ENCODE data around the gene SORD.

- TF ChIP-seq POLR2A (IDR thresholded peaks at IDR 0.05; ENCODE audit: low read depth, low read length) (no peak), TAF1 (IDR thresholded peaks at IDR 0.05; ENCODE audit: borderline replicate concordance, low read depth, low read length) (no peak), YY1 (IDR thresholded peaks at IDR 0.05; ENCODE audit: low read depth, low read length) (no peak), ZNF384 (IDR thresholded peaks at IDR 0.05; ENCODE audit: borderline replicate concordance, low read depth, low read length) (no peak), ZSCAN29 (IDR thresholded peaks at IDR 0.05) (no peak), CTCF (IDR thresholded peaks at IDR 0.05 in 2 of 3, conservative IDR thresholded peaks at IDR 0.05 in 1 of 3; ENCODE audit: control insufficient read depth in 2 of 3, extremely low read depth in 1 of 3, insufficient read depth in 1 of 3, low read depth in 3 of 3, low read length in 3 of 3) (no peak), EZH2 (IDR thresholded peaks at IDR 0.05; ENCODE audit: borderline replicate concordance, control insufficient read depth, low read depth, low read length) (no peak), CBFB (IDR thresholded peaks at IDR 0.05; ENCODE audit: low read depth) (no peak), MEF2B (IDR thresholded peaks at IDR 0.05; ENCODE audit: partially characterized antibody, poor library complexity, severe bottlenecking) (no peak), PKNOX1 (IDR thresholded peaks at IDR 0.05) (no peak), EGR1 (IDR thresholded peaks at IDR 0.05; ENCODE audit: borderline replicate concordance in 1 of 2, low read depth in 2 of 2, low read length in 2 of 2) (no peak), FOXK2 (IDR thresholded peaks at IDR 0.05) (no peak)
These were observed 96.0 kb downstream of the SORD start for GRCh38 chr15:45118996-45119395.

All from GM12878 (cell line).